ENCODE results near the gene RETN. TPM values are rescaled to one million over a fixed set of nuclear protein-coding genes. Genes with fewer than 3 reads are reported as not detected.

The RETN gene
- total and polyA plus RNA-seq, 2 donors = 2.3 to 17.8 TPM

DNA sequence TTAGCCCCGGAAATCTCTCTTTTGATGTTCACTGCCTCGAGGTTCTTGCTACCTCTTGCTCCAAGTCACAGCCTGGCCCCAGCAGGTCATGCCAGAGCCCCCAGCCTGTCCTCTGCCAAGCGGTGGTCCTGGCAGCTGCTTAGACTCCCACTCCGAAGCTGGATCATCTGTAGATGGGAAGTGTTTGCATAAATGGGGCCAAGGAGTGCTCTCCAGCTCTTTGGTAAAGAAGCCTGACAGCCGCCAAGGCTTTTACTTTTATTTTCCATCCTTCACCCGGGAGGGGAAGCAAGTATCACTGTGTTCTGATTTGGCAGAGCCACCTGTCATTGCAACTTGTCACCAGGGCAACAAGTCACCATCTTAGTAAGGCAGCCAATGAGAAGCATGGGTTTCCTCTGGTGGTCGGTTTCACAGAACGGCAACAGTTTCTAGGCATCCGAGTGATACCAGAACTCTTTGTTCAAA is 10.6 kb upstream of the RETN start:
- WGBS = 32% methylated on average over 9 of the region's 9 CpGs
- Histone ChIP-seq H3K4me1 (ENCODE audit: insufficient read depth) (no peaks in the 10 kb centered on the region), H3K27ac (ENCODE audit: low read depth) (no peak overlapping the region), H3K36me3 (ENCODE audit: insufficient read depth) (no peaks in the 10 kb centered on the region), H3K4me3 (ENCODE audit: low read depth, low read length) (no peak overlapping the region)
- no peak for DNase-seq (ENCODE audit: extremely low spot score)

DNA sequence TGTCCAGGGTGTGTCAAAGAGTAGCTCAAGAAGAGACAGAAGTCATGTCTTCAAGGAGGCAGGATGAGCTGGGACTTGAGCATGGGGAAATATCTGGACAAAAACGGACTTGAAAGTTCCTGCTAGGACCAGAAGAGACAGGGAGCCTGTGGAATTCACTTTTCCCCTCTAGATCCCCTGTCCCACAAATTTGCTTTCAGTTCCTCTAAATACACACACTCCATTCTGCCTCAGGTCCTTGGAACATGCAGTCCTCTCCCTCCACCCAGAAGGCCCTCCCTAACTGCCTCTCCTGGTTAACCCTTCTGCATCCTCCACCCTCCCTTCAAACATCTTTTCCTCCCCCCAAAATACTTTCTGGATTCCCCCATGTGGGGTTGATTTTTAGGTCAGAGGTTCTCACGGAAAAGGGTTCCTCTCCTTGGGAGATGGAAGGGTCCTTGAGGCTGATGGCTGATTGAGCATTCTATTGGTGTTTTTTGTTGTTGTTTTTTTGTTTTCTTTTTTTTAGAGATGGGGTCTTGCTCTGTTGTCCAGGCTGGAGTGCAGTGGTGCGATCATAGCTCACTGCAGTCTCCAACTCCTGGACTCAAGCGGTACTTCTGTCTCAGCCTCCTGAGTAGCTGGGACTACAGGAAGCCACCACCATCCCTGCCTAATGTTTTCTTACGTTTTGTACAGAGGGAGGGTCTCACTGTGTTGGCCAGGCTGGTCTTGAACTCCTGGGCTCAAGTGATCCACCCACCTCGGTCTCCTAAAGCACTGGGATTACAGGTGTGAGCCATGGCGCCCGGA is 6.9 kb upstream of the RETN start:
- H3K4me1 ChIP-seq (ENCODE audit: insufficient read depth) = no peaks in the 10 kb centered on the region
- DNase-seq (ENCODE audit: extremely low spot score) = no peak
- H3K4me3 ChIP-seq (ENCODE audit: low read depth, low read length) = no peak overlapping the region
- H3K36me3 ChIP-seq (ENCODE audit: insufficient read depth) = no peaks in the 10 kb centered on the region
- no peak overlapping the region for H3K27ac ChIP-seq (ENCODE audit: low read depth)
- WGBS = 75% methylated on average over 8 of the region's 8 CpGs

DNA sequence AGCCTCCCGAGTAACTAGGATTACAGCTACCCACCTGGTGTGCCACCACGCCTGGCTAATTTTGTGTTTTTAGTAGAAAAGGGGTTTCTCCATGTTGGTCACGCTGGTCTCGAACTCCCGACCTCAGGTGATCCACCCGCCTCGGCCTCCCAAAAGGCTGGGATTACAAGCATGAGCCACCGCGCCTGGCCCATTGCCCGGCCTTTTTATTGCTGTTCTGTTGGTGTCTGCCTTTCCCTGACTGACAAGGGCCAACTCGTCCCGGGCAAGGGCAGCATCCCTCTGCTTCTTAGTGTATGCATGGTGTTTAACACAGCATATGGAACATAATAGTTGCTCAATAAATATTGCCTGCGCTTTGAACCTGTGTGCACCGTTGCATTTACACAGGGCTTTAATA is 6.2 kb upstream of the RETN start:
- Histone ChIP-seq H3K4me3 (ENCODE audit: low read depth, low read length) (no peak overlapping the region), H3K36me3 (ENCODE audit: insufficient read depth) (no peaks in the 10 kb centered on the region), H3K4me1 (ENCODE audit: insufficient read depth) (no peaks in the 10 kb centered on the region), H3K27ac (ENCODE audit: low read depth) (no peak overlapping the region)
- WGBS = 83% methylated on average over 14 of the region's 14 CpGs
- no peak for DNase-seq (ENCODE audit: extremely low spot score)

DNA sequence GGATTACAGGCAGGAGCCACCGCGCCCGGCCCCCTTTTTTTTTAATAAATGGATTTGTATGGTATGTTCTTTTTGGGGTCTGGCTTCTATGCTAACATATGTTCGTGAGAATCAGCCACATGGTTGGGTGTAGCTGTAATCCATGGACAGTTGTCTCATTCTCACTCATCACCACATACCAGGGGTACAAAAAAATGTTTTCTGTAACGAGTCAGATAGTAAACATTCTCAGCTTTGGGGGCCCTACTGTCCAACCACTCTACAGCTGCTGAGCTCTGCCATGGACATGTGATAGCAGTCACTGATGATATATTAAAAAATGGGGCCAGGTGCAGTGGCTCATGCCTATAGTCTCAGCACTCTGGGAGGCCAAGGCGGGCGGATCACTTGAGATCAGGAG is 5.1 kb upstream of the RETN start:
- Histone ChIP-seq H3K36me3 (ENCODE audit: insufficient read depth) (no peaks in the 10 kb centered on the region), H3K4me1 (ENCODE audit: insufficient read depth) (no peaks in the 10 kb centered on the region), H3K4me3 (ENCODE audit: low read depth, low read length) (no peak overlapping the region), H3K27ac (ENCODE audit: low read depth) (no peak overlapping the region)
- no peak for DNase-seq (ENCODE audit: extremely low spot score)
- 64% methylated on average over 7 of the region's 7 CpGs for WGBS

DNA sequence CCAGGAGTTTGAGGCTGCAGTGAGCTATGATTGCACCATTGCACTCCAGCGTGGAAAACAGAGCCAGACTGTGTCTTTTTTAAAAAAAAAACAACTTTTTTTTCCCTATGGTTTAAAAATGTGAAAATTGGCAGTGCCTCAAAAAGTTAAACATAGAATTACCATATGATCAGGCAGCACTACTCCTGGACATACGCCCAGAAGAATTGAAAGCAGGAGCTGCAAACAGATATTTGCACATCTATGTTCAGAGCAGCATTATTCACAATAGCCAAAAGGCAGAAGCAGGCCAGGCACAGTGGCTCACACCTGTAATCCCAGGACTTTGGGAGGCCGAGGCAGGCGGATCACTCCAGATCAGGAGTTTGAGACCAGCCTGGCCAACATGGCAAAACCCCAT is 3.8 kb upstream of the RETN start:
- H3K27ac ChIP-seq (ENCODE audit: low read depth) = no peak overlapping the region
- no peaks in the 10 kb centered on the region for H3K36me3 ChIP-seq (ENCODE audit: insufficient read depth)
- WGBS = 32% methylated on average over 4 of the region's 4 CpGs
- no peak overlapping the region for H3K4me3 ChIP-seq (ENCODE audit: low read depth, low read length)
- H3K4me1 ChIP-seq (ENCODE audit: insufficient read depth) = no peaks in the 10 kb centered on the region
- DNase-seq (ENCODE audit: extremely low spot score) = no peak

DNA sequence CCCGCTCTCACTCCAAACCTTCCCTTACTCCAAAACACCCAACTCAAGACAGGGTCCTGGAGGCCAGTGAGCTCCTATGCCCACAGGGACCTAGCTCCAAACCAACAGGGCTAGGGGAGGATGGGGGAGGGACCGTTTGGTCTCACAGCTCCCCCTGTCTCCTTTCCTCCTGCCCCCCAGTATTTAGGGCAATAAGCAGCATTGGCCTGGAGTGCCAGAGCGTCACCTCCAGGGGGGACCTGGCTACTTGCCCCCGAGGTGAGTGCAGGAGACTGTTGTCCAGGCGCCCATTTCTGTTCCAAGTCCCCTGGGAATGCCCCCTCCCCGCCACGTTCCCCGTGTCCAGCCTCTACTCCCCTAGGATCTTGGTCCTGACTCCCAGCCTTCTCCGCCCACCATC is 792 bp downstream of the RETN start:
- no peaks in the 10 kb centered on the region for H3K4me1 ChIP-seq (ENCODE audit: insufficient read depth)
- H3K36me3 ChIP-seq (ENCODE audit: insufficient read depth) = no peaks in the 10 kb centered on the region
- no peak overlapping the region for H3K27ac ChIP-seq (ENCODE audit: low read depth)
- DNase-seq (ENCODE audit: extremely low spot score) = no peak
- 26% methylated on average over 9 of the region's 9 CpGs for WGBS
- H3K4me3 ChIP-seq (ENCODE audit: low read depth, low read length) = no peak overlapping the region

DNA sequence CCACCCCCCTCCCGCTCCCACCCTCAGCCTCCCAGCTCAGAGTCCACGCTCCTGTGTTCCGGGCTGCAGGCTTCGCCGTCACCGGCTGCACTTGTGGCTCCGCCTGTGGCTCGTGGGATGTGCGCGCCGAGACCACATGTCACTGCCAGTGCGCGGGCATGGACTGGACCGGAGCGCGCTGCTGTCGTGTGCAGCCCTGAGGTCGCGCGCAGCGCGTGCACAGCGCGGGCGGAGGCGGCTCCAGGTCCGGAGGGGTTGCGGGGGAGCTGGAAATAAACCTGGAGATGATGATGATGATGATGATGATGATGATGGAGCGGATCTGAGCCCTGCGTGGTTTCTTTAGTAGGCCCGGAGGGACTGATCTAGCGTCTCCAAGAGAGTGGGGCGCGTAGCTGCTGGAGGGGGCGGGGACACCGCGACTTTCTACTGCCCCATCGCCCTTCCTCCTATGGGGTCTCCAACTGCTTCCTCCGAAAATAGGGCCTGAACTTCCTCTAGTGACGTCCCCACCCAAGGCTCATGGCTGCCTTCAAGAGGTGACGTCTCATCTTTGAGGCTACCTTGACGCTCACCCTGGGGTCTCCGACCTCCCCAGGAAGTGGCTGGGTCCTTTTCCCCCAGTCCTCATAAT is 1.4 kb downstream of the RETN start:
- Histone ChIP-seq H3K36me3 (ENCODE audit: insufficient read depth) (no peaks in the 10 kb centered on the region), H3K4me1 (ENCODE audit: insufficient read depth) (no peaks in the 10 kb centered on the region), H3K27ac (ENCODE audit: low read depth) (no peak overlapping the region), H3K4me3 (ENCODE audit: low read depth, low read length) (no peak overlapping the region)
- WGBS = 2% methylated on average over 43 of the region's 43 CpGs
- DNase-seq (ENCODE audit: extremely low spot score) = no peak

DNA sequence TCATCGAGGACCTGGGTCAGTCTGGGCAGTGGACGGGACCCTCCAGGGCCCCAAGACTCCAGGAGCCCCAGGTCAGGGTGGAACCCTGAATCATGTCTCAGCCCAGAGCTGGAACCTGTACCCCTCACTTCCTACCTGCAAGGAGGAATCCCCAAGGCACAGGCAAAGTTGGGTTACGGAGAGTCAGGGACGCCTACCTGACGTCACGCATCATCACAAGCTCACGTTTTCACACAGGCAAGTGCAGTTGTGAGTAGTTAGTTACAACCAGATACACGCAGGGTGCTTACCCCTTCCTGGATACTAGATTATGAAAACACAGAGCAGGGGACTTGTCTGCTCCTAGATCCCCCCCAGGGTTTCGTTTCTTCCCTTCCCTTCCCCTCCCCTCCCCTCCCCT is 1.9 kb downstream of the RETN start:
- WGBS = 22% methylated on average over 9 of the region's 9 CpGs
- no peak for DNase-seq (ENCODE audit: extremely low spot score)
- no peak overlapping the region for H3K27ac ChIP-seq (ENCODE audit: low read depth)
- H3K36me3 ChIP-seq (ENCODE audit: insufficient read depth) = no peaks in the 10 kb centered on the region
- no peaks in the 10 kb centered on the region for H3K4me1 ChIP-seq (ENCODE audit: insufficient read depth)
- no peak overlapping the region for H3K4me3 ChIP-seq (ENCODE audit: low read depth, low read length)

DNA sequence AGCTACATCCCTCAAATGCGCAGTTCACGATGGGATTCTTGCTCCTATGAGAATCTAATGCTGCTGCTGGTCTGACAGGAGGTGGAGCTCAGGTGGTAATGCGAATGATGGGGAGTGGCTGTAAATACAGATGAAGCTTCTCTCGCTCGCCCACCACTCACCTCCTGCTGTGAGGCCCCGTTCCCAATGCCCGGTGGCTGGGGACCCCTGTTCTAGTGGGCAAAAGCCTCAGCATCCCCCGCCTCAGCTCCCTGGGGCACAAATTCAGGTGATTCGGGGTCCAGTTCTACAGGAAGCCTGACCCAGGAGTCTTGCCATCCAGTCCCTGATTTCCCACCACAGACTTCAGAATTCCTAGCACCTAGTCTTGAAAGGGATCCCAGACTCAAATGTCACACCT is 3.7 kb downstream of the RETN start:
- no peaks in the 10 kb centered on the region for H3K4me1 ChIP-seq (ENCODE audit: insufficient read depth)
- H3K36me3 ChIP-seq (ENCODE audit: insufficient read depth) = no peaks in the 10 kb centered on the region
- no peak overlapping the region for H3K4me3 ChIP-seq (ENCODE audit: low read depth, low read length)
- whole genome bisulfite sequencing = 42% methylated on average over 9 of the region's 9 CpGs
- H3K27ac ChIP-seq (ENCODE audit: low read depth) = no peak overlapping the region
- no peak for DNase-seq (ENCODE audit: extremely low spot score)

DNA sequence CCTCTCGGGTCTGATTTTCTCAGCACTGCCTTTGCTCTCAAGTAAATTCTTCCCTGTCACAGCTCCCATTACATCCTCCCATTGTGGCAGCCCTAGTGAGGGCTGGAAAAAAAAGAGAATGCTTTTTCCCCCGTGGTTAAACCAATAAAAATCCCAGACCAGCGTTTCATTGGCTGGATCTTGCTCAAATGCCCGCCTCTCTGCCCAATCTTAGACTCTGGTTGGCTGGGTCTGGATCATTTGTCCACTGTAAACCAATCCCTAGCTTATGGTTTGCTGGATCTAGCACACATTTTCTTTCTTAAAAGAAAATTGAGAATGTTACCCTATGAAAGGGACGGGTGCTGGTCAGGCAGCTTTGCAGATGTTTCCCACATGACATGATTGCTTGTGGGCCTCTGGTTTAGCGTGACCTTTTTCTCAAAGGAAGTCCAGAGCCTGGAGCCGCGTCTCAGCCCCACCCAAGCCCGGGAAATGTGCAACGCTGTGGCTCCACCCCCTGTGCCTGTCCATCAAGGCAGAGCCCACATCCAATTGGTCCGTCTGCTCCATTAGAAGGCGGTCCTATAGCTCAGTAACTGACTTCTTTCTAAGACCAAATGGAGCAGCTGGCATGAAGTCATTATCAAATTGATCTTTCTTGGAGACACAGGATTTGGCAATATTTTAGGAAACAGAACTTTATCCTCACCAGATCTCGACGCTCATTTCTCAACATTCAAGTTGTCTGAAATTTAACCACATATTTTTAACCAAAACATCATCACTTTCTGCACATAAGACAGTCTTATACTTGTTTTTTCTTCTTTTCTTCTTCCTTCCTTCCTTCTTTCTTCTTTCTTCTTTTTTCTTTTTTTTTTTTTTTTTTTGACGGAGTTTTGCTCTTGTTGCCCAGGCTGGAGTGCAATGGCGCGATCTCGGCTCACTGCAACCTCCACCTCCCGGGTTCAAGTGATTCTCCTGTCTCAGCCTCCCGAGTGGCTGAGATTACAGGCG is 5.5 kb downstream of the RETN start:
- no peak overlapping the region for H3K4me3 ChIP-seq (ENCODE audit: low read depth, low read length)
- H3K27ac ChIP-seq (ENCODE audit: low read depth) = no peak overlapping the region
- 49% methylated on average over 21 of the region's 21 CpGs for WGBS
- H3K4me1 ChIP-seq (ENCODE audit: insufficient read depth) = no peaks in the 10 kb centered on the region
- no peaks in the 10 kb centered on the region for H3K36me3 ChIP-seq (ENCODE audit: insufficient read depth)
- DNase-seq (ENCODE audit: extremely low spot score) = no peak

DNA sequence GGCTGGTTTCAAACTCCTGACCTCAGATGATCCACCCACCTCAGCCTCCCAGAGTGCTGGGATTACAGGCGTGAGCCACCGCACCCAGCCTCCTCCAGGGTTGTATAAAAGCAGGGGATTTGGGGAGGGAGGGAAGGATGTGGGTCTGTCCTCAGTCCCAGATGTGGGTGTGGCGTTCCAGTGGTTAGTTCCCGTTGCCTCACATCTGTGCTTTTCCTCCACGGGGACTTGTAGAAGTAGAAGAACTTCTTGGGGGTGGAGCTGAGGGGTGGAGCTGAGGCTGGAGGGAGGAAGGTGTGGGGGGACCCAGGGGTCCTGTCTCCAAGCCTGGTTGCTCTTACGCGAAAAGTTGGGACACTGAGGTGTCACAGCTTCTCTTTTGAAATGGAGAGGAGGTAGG is 7.5 kb downstream of the RETN start:
- WGBS = 36% methylated on average over 7 of the region's 7 CpGs
- Histone ChIP-seq H3K36me3 (ENCODE audit: insufficient read depth) (no peaks in the 10 kb centered on the region), H3K4me1 (ENCODE audit: insufficient read depth) (no peaks in the 10 kb centered on the region), H3K27ac (ENCODE audit: low read depth) (no peak overlapping the region), H3K4me3 (ENCODE audit: low read depth, low read length) (no peak overlapping the region)
- no peak for DNase-seq (ENCODE audit: extremely low spot score)

DNA sequence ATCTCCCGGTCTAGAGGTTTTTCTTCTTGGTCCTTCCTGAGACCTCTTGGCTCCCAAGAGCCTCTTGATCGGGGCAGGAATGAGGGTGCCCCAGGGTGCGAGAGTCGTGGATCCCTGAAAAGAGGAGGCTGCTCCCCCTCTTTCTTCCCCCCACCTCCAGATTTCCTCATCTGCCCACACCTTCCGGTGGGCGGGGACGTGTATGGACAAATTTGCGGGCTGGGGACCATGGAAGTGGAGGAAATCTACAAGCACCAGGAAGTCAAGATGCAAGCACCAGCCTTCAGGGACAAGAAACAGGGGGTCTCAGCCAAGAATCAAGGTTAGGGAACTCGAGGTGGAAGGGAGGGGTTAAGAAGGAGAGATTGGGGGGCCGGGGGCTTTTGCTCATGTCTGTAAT is 8.0 kb downstream of the RETN start, which contains the start of gene MCEMP1:
TSS of gene MCEMP1 (plus strand) at position 237 of the 400 bp plus-strand sequence. CDS start at position 268, 31 bp downstream.
- DNase-seq (ENCODE audit: extremely low spot score) = no peak
- Histone ChIP-seq H3K27ac (ENCODE audit: low read depth) (no peak within 1 kb of the TSS), H3K4me1 (ENCODE audit: insufficient read depth) (no peaks in the 10 kb centered on the region), H3K4me3 (ENCODE audit: low read depth, low read length) (no peak within 1 kb of the TSS), H3K36me3 (ENCODE audit: insufficient read depth) (no peaks in the 10 kb centered on the region)
- 44% methylated on average over 10 of the region's 10 CpGs for WGBS

DNA sequence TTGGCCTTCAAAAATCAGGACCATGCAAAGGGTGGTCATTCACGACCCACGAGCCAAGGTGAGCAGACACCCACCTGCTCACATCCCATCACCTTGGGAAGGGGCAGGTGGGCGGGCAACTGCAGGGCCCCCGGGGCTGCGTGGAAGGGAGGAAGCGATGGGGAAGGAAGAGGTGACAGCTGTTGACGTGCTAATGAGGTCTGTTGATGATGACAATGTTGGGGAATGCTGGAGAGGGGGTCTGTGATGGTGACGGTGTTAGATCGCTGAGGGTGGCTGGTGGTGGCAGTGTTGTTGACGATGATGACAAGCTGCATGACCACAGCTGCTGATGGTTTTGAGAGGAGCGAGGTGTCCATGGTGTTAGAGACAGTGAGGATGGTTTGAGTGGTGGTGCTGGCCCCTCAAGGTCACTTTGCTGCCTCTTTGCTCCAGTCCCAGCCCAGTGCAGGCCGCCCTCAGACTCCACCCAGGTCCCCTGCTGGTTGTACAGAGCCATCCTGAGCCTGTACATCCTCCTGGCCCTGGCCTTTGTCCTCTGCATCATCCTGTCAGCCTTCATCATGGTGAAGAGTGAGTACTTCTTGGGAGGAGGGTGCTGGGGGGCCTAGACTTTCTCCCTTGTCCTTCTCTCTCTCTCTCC is 8.9 kb downstream of the RETN start:
- Histone ChIP-seq H3K27ac (ENCODE audit: low read depth) (no peak overlapping the region), H3K4me3 (ENCODE audit: low read depth, low read length) (no peak overlapping the region), H3K4me1 (ENCODE audit: insufficient read depth) (no peaks in the 10 kb centered on the region), H3K36me3 (ENCODE audit: insufficient read depth) (no peaks in the 10 kb centered on the region)
- no peak for DNase-seq (ENCODE audit: extremely low spot score)
- WGBS = 58% methylated on average over 12 of the region's 12 CpGs

All from urinary bladder (tissue), 4 donors.